K562 (cell line): ENCODE data around the gene PIGQ. TPM values are rescaled to one million over a fixed set of nuclear protein-coding genes. Genes with fewer than 3 reads are reported as not detected.

Experiments
- ATAC-seq: fragments of 200-7000 bp; cut with Tn5 transposase; 3 replicates; pipeline ENCODE4 v1.9.1; 2020; ENCODE audit warnings: moderate library complexity
- BruUV-seq: library from RNA; stranded (reverse); fragments of 400-500 nt; replicated peaks from 2 replicates; lab custom pipeline; 2021; lab: Mats Ljungman, UMichigan
- CTCF ChIA-PET: fragments of 300-600 bp; formaldehyde crosslinking; extraction: SDS; loops from one replicate; lab custom pipeline; 2021; ENCODE audit warnings: low intra/inter-chr PET ratio; lab: Yijun Ruan, JAX
- POLR2A ChIA-PET: fragments of 300-600, 350-650 bp; sonication (Branson Sonifier 250); formaldehyde crosslinking; extraction: SDS; loops from one replicate; lab custom pipeline; 2021; ENCODE audit warnings: antibody characterized with exemption, inconsistent platforms; lab: Yijun Ruan, JAX
- DNase-seq, 4 experiments: peaks; one replicate each; pipeline versions ENCODE4 v3.0.0 to v3.0.0-alpha.2; 2011 to 2018; ENCODE audit warnings: low spot score in 3 of 4, mixed read lengths in 3 of 4; ENCODE audit errors: extremely low read depth in 1 of 4
- FAIRE-seq: peaks from 2 replicates; lab custom pipeline; 2011; peaks lifted over from hg19 to GRCh38; lab: Jason Lieb, UNC
- H2AFZ ChIP-seq: 2 replicates; pipeline ENCODE4 v1.6.0; 2011; ENCODE audit warnings: low read depth, low read length, control low read depth, inconsistent platforms
- H3K27ac ChIP-seq: fragments of 200-600 bp; 3 replicates; pipeline ENCODE4 v1.8.0; 2011; ENCODE audit warnings: low read depth, mild to moderate bottlenecking, control low read depth, inconsistent platforms, low read length, moderate library complexity, mixed read lengths; ENCODE audit errors: extremely low read depth
- H3K27me3 ChIP-seq, 2 experiments: fragments of 300-600 bp in 1 of 2; 2 replicates in 1 of 2; 3 replicates in 1 of 2; pipeline versions ENCODE4 v1.6.0 to v1.8.0; 2011; ENCODE audit warnings: inconsistent platforms in 2 of 2, low read length in 2 of 2, mild to moderate bottlenecking in 1 of 2, mixed read lengths in 1 of 2, moderate library complexity in 1 of 2; ENCODE audit not compliant: control insufficient read depth in 2 of 2, insufficient read depth in 2 of 2
- H3K36me3 ChIP-seq: fragments of 300-600 bp; 3 replicates; pipeline ENCODE4 v1.8.0; 2011; ENCODE audit warnings: mild to moderate bottlenecking, low read length, inconsistent platforms; ENCODE audit not compliant: control insufficient read depth, insufficient read depth
- H3K4me1 ChIP-seq, 2 experiments: fragments of 200-600 bp in 1 of 2; replicated peaks in 1 of 2; 2 replicates in 1 of 2; 3 replicates in 1 of 2; pipeline versions ENCODE4 v1.5.1 to v1.8.0; 2011; ENCODE audit warnings: inconsistent platforms in 2 of 2, low read length in 2 of 2, mild to moderate bottlenecking in 1 of 2, mixed read lengths in 1 of 2, moderate library complexity in 1 of 2; ENCODE audit not compliant: control insufficient read depth in 2 of 2, insufficient read depth in 2 of 2
- H3K4me2 ChIP-seq: 2 replicates; pipeline ENCODE4 v1.6.1; 2011; ENCODE audit warnings: low read length, control low read depth, inconsistent platforms, mixed read lengths; ENCODE audit not compliant: insufficient read depth
- H3K4me3 ChIP-seq: fragments of 200-600 bp; sonication (generic), shearing (Covaris generic); 2 replicates; pipeline ENCODE4 v1.5.1; 2016; ENCODE audit warnings: control low read depth, inconsistent platforms
- H3K79me2 ChIP-seq: fragments of 200-600 bp; 3 replicates; pipeline ENCODE4 v1.8.0; 2011; ENCODE audit warnings: low read length, inconsistent platforms; ENCODE audit not compliant: control insufficient read depth, insufficient read depth
- H3K9ac ChIP-seq, 2 experiments: 2 replicates each; pipeline versions ENCODE4 v1.6.0 to v1.6.1; 2011; ENCODE audit warnings: low read depth in 2 of 2, low read length in 2 of 2, control low read depth in 1 of 2, inconsistent platforms in 1 of 2, mild to moderate bottlenecking in 1 of 2, mixed read lengths in 1 of 2; ENCODE audit not compliant: insufficient read depth in 1 of 2
- H3K9me1 ChIP-seq: one replicate; pipeline ENCODE4 v1.6.0; 2011; ENCODE audit warnings: inconsistent platforms, mild to moderate bottlenecking, low read length, moderate library complexity; ENCODE audit not compliant: control insufficient read depth, insufficient read depth
- H3K9me3 ChIP-seq: replicated peaks from 2 replicates; pipeline ENCODE4 v1.5.1; 2011; ENCODE audit warnings: low read depth, low read length, inconsistent platforms; ENCODE audit not compliant: control insufficient read depth, insufficient read depth
- H4K20me1 ChIP-seq: replicated peaks from 2 replicates; pipeline ENCODE4 v1.6.1; 2011; ENCODE audit warnings: low read length, inconsistent platforms, mixed read lengths; ENCODE audit not compliant: control insufficient read depth, insufficient read depth
- EP300 ChIP-seq: IDR thresholded peaks from 2 replicates; pipeline ENCODE4 v1.6.1; 2012; ENCODE audit warnings: low read length, improper control_type of control experiment
- GATAD2A ChIP-seq: fragments of 450-650 bp; IDR thresholded peaks from 2 replicates; pipeline ENCODE4 v1.6.1; 2017
- L3MBTL2 ChIP-seq: fragments of 450-650 bp; IDR thresholded peaks from 2 replicates; pipeline ENCODE4 v1.6.1; 2016; ENCODE audit warnings: mild to moderate bottlenecking, moderate library complexity
- PHF8 ChIP-seq: fragments of 200-600 bp; sonication (generic); IDR thresholded peaks from 2 replicates; pipeline ENCODE4 v1.6.1; 2012; ENCODE audit warnings: mixed run types, mild to moderate bottlenecking, inconsistent platforms, low read length, moderate library complexity, borderline replicate concordance
- THRAP3 ChIP-seq: fragments of 450-650 bp; IDR thresholded peaks from 2 replicates; pipeline ENCODE4 v1.6.1; 2016; ENCODE audit warnings: mild to moderate bottlenecking, inconsistent platforms, borderline replicate concordance
- XRCC4 ChIP-seq: IDR thresholded peaks from one replicate; pipeline ENCODE4 v1.6.1; 2011; ENCODE audit not compliant: insufficient read depth, insufficient read length; ENCODE audit errors: extremely low read depth
- ZNF274 ChIP-seq: IDR thresholded peaks from 2 replicates; pipeline ENCODE4 v1.6.1; 2011; ENCODE audit warnings: low read depth, mild to moderate bottlenecking, low read length, moderate library complexity, borderline replicate concordance
- ZNF778 ChIP-seq: fragments of 450-650 bp; formaldehyde crosslinking; IDR thresholded peaks from 2 replicates; pipeline ENCODE4 v1.4.0; 2020; ENCODE audit warnings: mild to moderate bottlenecking, moderate library complexity
- WGBS: fragments of 100-300 bp; shearing (Covaris generic); methylation state at CpG from one replicate; pipeline ENCODE4 v1.1.6; 2016; ENCODE audit warnings: low coverage, mixed read lengths; ENCODE audit not compliant: insufficient coverage; ENCODE audit errors: missing lambda C conversion rate; 5-methylcytosine and 5-hydroxymethylcytosine counted together
- in situ Hi-C: fragments of 300-500 bp; cut with MboI; formaldehyde crosslinking; loops from 4 replicates; pipeline ENCODE4 v1.15.0; 2018; ENCODE audit warnings: inconsistent platforms, mixed read lengths
- intact Hi-C: fragments of 100-400 bp; cut with micrococcal nuclease; formaldehyde crosslinking; loops from 2 replicates; pipeline ENCODE4 v1.14.2; 2022
- polyA plus RNA-seq, 8 experiments: library from polyadenylated mRNA; depleted of rRNA in 4 of 8; stranded (reverse) in 5 of 8; unstranded in 3 of 8; fragments of >200 nt; fragmentation: Nextera tagmentation in 2 of 8; fragmentation: Illumina TruSeq in 1 of 8; extraction: Ambion mirVana in 2 of 8; extraction: Trizol in 1 of 8; gene quantifications; 2 replicates each; pipeline versions ENCODE4 v1.2.1 to v1.2.3, GENCODE V29; 2011 to 2014; ENCODE audit warnings: inconsistent platforms in 1 of 8, missing spikeins in 1 of 8
- total RNA-seq, 7 experiments: library from RNA; depleted of rRNA in 6 of 7; stranded (reverse); fragments of >200 nt in 6 of 7; fragmentation: Illumina TruSeq in 2 of 7; extraction: Trizol in 2 of 7; gene quantifications; 2 replicates each; pipeline versions ENCODE4 v1.2.1 to v1.2.3, GENCODE V29; 2011 to 2021; ENCODE audit warnings: low replicate concordance in 1 of 7
- TF ChIP-seq, protein P1 (sequence below), 2 experiments: fragments of 450-650 bp; IDR thresholded peaks; 2 replicates each; pipeline ENCODE4 v1.6.1; 2016
- TF ChIP-seq, protein P2 (sequence below), 2 experiments: IDR thresholded peaks in 1 of 2; conservative IDR thresholded peaks in 1 of 2; 2 replicates each; pipeline ENCODE4 v1.6.1; 2016; ENCODE audit warnings: low read depth in 2 of 2, mild to moderate bottlenecking in 1 of 2, missing compliant biosample characterization in 1 of 2, missing genetic modification characterization in 1 of 2, moderate library complexity in 1 of 2
- TF ChIP-seq, protein P3 (sequence below): fragments of 200-400 bp; formaldehyde crosslinking; IDR thresholded peaks from 2 replicates; pipeline ENCODE4 v1.6.1; 2017; ENCODE audit warnings: mild to moderate bottlenecking, low read depth, low read length, moderate library complexity
- TF ChIP-seq, protein P4 (sequence below): fragments of 250-450 bp; sonication (Bioruptor Pico); IDR thresholded peaks from 2 replicates; pipeline ENCODE4 v1.5.0; 2021

The PIGQ gene
- total and polyA plus RNA-seq, 9 of the 15 experiments (the other 6 are each of a cell fraction or from before 2014, with no cell fraction given), result 0.20 to 49.6 (median 11.7) TPM

DNA sequence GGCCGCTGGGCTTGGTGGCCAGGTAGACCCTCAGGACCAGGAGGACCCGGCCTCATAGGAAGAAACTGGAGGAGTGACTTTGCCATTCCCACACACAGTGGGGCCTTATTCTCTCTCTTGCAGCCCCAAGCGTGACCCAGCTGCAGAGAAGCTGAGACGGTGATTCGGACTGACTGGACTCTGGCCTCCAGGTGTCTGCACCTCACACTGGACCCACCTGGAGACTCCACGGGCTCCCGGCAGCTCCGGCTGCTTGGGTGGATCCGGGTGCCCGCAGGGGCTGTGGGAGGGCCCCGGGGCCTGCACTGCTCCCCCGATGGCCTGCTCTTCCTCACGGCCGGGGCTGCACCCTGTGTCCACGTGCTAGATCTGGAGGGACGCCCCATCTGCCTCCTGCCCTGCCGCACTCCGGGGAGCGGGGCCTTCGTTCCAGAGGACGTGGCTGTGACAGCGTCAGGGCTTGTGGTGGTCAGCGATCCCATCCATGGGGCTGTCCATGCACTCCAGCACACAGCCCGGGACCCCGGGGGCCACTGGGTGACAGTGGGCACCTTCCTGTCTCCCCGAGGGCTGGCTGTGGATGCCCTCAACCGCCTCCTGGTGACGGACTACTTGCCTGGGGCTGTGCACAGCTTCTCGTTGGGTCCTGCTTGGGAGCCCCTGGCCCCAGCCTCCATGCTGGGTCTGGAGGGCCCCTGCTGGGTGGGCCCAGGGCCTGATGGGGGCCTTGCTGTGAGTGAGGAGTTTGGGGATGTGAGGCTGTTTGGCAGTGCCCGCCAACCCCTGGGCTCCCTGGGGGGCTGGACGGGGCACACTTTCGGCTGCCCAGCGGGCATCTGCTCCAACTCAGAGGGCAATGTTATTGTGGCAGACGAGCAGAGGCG lies 2.2 kb upstream of the PIGQ start:
- Histone ChIP-seq H3K9ac (peak overlapping the region; percentile 74 to 88), H3K9me3 (no peaks in the 10 kb centered on the region), H3K27me3 (no peaks in the 10 kb centered on the region; a peak in 1 of 5 replicates), H3K79me2 (peaks cover 46% of the 10 kb centered on the region), H4K20me1 (no peaks in the 10 kb centered on the region; the same call in 1 of the 2 replicates), H3K4me2 (peak overlapping the region; percentile 78), H2AFZ (peak overlapping the region; percentile 81), H3K4me3 (peak overlapping the region; percentile 33), H3K4me1 (peaks cover 40 to 89% of the 10 kb centered on the region in 2 experiments), H3K9me1 (no peaks in the 10 kb centered on the region), H3K36me3 (no peaks in the 10 kb centered on the region), H3K27ac (peak overlapping the region; percentile 81)
- DNase-seq, result no peak
- TSS peak; percentile 25 for BruUV-seq
- intact Hi-C loops (loop anchor here (5.0 kb wide), 1 partner anchor 40 kb away; the partner anchor contains the start of gene CAPN15), in situ Hi-C loops (no loop called here)
- WGBS, result 63% methylated on average over 24 of the region's 35 CpGs
- ChIA-PET POLR2A (interaction anchor here (0.5 to 1.3 kb wide), 12 partner anchors 8 to 908 kb away, joined by 3 to 7 read pairs (median 3); partner anchors contain the start of gene METTL26), CTCF (no interaction called here)
- no peak; the same call in 2 of the 3 replicates for ATAC-seq
- FAIRE-seq, result no peak
- TF ChIP-seq THRAP3 (no peak), XRCC4 (no peak), L3MBTL2 (0 out of 2 replicates have a peak, but pooled peaks have one; percentile 19), EP300 (no peak), ZNF778 (no peak), PHF8 (peak; percentile 12; the same call in 1 of the 2 replicates), GATAD2A (no peak), ZNF274 (no peak)
- TF ChIP-seq, protein P1, sequence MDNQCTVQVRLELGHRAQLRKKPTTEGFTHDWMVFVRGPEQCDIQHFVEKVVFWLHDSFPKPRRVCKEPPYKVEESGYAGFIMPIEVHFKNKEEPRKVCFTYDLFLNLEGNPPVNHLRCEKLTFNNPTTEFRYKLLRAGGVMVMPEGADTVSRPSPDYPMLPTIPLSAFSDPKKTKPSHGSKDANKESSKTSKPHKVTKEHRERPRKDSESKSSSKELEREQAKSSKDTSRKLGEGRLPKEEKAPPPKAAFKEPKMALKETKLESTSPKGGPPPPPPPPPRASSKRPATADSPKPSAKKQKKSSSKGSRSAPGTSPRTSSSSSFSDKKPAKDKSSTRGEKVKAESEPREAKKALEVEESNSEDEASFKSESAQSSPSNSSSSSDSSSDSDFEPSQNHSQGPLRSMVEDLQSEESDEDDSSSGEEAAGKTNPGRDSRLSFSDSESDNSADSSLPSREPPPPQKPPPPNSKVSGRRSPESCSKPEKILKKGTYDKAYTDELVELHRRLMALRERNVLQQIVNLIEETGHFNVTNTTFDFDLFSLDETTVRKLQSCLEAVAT (IDR thresholded peaks at IDR 0.05), result no peak
- TF ChIP-seq, protein P2, sequence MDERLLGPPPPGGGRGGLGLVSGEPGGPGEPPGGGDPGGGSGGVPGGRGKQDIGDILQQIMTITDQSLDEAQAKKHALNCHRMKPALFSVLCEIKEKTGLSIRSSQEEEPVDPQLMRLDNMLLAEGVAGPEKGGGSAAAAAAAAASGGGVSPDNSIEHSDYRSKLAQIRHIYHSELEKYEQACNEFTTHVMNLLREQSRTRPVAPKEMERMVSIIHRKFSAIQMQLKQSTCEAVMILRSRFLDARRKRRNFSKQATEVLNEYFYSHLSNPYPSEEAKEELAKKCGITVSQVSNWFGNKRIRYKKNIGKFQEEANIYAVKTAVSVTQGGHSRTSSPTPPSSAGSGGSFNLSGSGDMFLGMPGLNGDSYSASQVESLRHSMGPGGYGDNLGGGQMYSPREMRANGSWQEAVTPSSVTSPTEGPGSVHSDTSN (CRISPR knock-in tag; IDR thresholded peaks at IDR 0.05; ENCODE audit: low read depth), result no peak
- TF ChIP-seq, protein P2 (tag; conservative IDR thresholded peaks at IDR 0.05; ENCODE audit: low read depth), result no peak
- TF ChIP-seq, protein P3, sequence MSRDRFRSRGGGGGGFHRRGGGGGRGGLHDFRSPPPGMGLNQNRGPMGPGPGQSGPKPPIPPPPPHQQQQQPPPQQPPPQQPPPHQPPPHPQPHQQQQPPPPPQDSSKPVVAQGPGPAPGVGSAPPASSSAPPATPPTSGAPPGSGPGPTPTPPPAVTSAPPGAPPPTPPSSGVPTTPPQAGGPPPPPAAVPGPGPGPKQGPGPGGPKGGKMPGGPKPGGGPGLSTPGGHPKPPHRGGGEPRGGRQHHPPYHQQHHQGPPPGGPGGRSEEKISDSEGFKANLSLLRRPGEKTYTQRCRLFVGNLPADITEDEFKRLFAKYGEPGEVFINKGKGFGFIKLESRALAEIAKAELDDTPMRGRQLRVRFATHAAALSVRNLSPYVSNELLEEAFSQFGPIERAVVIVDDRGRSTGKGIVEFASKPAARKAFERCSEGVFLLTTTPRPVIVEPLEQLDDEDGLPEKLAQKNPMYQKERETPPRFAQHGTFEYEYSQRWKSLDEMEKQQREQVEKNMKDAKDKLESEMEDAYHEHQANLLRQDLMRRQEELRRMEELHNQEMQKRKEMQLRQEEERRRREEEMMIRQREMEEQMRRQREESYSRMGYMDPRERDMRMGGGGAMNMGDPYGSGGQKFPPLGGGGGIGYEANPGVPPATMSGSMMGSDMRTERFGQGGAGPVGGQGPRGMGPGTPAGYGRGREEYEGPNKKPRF, result no peak
- TF ChIP-seq, protein P4, sequence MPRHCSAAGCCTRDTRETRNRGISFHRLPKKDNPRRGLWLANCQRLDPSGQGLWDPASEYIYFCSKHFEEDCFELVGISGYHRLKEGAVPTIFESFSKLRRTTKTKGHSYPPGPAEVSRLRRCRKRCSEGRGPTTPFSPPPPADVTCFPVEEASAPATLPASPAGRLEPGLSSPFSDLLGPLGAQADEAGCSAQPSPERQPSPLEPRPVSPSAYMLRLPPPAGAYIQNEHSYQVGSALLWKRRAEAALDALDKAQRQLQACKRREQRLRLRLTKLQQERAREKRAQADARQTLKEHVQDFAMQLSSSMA (CRISPR knock-in tag), result no peak
